Subcutaneous abdominal adipose tissue (tissue), 5 donors: Measurements from ENCODE around the gene GTF3C4.
"Not testable (repeated sequence)": the region's sequence is repeated elsewhere in the genome, so short reads cannot be mapped to it uniquely, and the experiment has no call there.

Source experiments
- H3K27ac ChIP-seq: one replicate; pipeline ENCODE4 v1.7.0; 2013; ENCODE audit warnings: low read depth, mild to moderate bottlenecking, inconsistent platforms, low read length, moderate library complexity
- H3K27me3 ChIP-seq, 5 donors: one replicate each; pipeline ENCODE4 v1.7.0; 2013; ENCODE audit warnings: low read length in 5 of 5, inconsistent platforms in 1 of 5; ENCODE audit not compliant: control insufficient read depth in 5 of 5, insufficient read depth in 4 of 5
- H3K36me3 ChIP-seq, 5 donors: one replicate each; pipeline ENCODE4 v1.7.0; 2013; ENCODE audit warnings: low read length in 5 of 5; ENCODE audit not compliant: control insufficient read depth in 5 of 5, insufficient read depth in 5 of 5
- H3K4me1 ChIP-seq, 5 donors: one replicate each; pipeline ENCODE4 v1.7.0; 2013; ENCODE audit warnings: low read length in 5 of 5, mild to moderate bottlenecking in 3 of 5, moderate library complexity in 1 of 5; ENCODE audit not compliant: control insufficient read depth in 5 of 5, insufficient read depth in 5 of 5
- H3K4me3 ChIP-seq, 5 donors: one replicate each; pipeline ENCODE4 v1.7.0; 2013; ENCODE audit warnings: low read length in 5 of 5, low read depth in 1 of 5
- H3K9ac ChIP-seq, 5 donors: one replicate each; pipeline ENCODE4 v1.7.0; 2013; ENCODE audit warnings: low read length in 5 of 5, mild to moderate bottlenecking in 4 of 5, moderate library complexity in 3 of 5
- H3K9me3 ChIP-seq, 5 donors: one replicate each; pipeline ENCODE4 v1.7.0; 2013; ENCODE audit warnings: low read length in 5 of 5; ENCODE audit not compliant: control insufficient read depth in 5 of 5
- donor health status: healthy.
- donor health status: healthy.
- donor health status: healthy.
- donor health status: healthy.
- donor health status: healthy.

GTF3C4 gene

DNA sequence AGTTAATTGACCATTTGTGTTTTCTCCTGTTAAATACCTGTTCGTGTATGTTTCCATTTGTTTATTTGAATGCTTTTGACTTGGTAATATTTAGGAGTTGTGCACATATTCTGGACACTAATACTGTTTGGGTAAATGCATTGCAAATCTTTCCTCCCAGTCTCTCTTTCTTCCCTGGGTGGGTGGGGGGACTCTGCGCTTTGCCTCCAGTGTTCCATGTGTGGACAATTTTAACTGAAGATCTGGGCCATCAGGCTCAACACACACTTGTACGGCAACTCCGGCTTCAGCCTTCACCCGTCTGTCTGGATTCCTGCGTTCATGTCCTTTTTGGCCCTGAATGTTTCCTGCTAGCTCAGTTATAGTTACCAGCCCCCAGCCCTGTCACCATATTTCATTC is 40.1 kb downstream of the GTF3C4 start:
- H3K27ac ChIP-seq: no peak overlapping the region
- H3K9ac ChIP-seq: no peak overlapping the region
- no peaks in the 10 kb centered on the region for H3K4me1 ChIP-seq
- no peaks in the 10 kb centered on the region for H3K9me3 ChIP-seq
- H3K36me3 ChIP-seq: no peaks in the 10 kb centered on the region
- H3K27me3 ChIP-seq: peaks cover 0 to 10% (median 5%) of the 10 kb centered on the region in 5 donors
- H3K4me3 ChIP-seq: no peak overlapping the region

DNA sequence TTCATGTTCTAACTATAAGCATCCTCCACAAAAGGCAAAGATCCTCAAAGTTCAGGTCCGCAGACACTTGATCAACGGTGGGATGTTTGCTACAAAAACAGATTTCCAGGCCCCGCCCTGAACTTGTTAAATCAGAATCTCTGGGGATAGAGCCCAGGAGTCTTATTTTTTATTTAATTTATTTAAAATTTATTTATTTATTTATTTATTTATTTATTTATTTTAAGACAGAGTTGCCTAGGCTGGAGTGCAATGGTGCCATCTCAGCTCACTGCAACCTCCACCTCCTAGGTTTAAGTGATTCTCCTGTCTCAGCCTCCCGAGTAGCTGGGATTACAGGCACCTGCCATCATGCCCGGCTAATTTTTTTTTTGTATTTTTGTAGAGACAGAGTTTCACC is 40.9 kb downstream of the GTF3C4 start:
- H3K4me1 ChIP-seq, H3K36me3 ChIP-seq, H3K9me3 ChIP-seq, H3K4me3 ChIP-seq, H3K9ac ChIP-seq, H3K27me3 ChIP-seq, H3K27ac ChIP-seq: not testable (repeated sequence)

DNA sequence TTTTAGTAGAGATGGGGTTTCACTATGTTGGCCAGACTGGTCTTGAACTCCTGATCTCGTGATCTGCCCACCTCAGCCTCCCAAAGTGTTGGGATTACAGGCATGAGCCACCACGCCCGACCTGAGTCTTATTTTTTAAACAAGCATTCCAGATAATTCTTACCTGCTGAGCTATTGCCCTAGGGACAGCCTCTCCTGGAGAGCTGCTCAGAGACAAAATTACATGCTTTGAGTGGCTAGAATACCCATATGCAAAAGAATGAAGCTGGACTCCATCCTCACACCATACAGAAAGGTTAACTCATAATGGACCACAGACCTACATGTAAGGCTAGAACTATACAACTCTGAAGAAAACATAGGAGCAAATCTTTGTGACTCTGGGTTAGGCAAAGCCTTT is 41.6 kb downstream of the GTF3C4 start:
- H3K36me3 ChIP-seq: no peaks in the 10 kb centered on the region
- H3K4me3 ChIP-seq: no peak overlapping the region
- H3K9ac ChIP-seq: no peak overlapping the region
- no peaks in the 10 kb centered on the region for H3K4me1 ChIP-seq
- no peak overlapping the region for H3K27ac ChIP-seq
- peaks cover 0 to 7% (median 2%) of the 10 kb centered on the region in 5 donors for H3K27me3 ChIP-seq
- no peaks in the 10 kb centered on the region for H3K9me3 ChIP-seq

DNA sequence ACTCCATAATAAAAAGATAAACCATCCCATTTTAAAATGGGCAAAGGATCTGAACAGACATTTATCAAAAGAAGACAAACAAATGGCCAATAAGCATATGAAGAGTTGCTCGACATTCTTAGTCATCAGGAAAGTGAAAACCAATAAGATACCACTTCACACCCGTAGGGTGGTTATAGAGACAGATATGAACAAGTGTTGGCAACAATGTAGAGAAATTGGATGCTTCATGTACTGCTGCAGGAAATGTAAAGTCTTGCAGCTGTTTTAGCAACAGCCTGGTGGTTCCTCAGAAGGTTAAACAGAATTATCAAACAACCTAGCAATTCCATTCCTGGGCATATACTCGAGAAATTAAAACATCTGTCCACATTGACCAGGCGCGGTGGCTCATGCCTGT is 42.5 kb downstream of the GTF3C4 start:
- Histone ChIP-seq H3K36me3 (no peaks in the 10 kb centered on the region), H3K9me3 (no peaks in the 10 kb centered on the region), H3K9ac (no peak overlapping the region), H3K27me3 (peaks cover 0 to 14% (median 11%) of the 10 kb centered on the region in 5 donors), H3K27ac (no peak overlapping the region), H3K4me1 (no peaks in the 10 kb centered on the region), H3K4me3 (no peak overlapping the region)

DNA sequence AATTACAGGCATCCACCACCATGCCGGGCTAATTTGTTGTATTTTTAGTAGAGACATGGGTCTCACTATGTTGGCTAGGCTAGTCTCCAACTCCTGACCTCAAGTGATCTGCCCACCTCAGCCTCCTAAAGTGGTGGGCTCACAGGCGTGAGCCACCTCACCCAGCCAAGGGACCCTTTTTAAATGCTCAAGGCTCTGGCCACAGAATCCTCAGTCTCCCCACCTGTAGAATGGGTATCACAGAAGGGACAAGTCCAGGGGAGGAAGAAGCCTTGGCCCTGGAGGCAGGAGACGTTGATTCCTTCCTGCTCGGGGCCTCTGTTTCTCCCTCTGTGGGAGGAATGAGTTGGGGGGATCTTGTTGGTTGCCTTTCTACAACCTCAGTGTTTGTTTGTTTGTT is 45.7 kb downstream of the GTF3C4 start:
- H3K4me1 ChIP-seq: no peaks in the 10 kb centered on the region
- H3K27me3 ChIP-seq: peaks cover 0 to 22% (median 15%) of the 10 kb centered on the region in 5 donors
- H3K27ac ChIP-seq: no peak overlapping the region
- no peaks in the 10 kb centered on the region for H3K9me3 ChIP-seq
- H3K9ac ChIP-seq: no peak overlapping the region
- no peaks in the 10 kb centered on the region for H3K36me3 ChIP-seq
- H3K4me3 ChIP-seq: no peak overlapping the region

DNA sequence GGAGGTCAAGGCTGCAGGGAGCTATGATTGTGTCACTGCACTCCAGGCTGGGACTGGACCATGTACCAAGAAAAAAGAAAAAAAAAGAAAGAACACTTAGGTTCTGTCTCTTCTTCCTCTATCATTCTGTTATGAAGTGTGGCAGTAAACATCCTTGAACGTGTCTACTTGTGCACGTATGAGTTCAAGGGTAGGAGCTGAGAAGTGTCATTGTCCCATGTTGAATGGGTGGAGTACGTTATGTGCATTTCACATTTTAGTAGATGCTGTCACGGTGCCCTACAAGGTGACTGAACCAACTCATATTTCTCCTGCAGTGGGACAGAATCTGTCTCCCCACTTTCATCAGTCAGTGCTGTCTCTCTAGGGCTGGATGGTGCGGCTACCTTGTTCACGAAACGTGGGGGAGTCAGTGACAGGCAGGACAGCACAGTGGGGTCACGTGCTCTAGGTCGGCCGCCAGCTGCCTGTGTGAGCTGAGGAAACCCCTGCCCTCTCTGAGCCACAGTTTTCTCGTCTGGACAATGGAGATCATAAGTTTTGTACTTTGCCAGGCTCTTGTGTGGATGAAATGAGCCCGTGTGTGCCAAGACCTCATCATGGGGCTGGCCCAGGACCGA is 47.2 kb downstream of the GTF3C4 start:
- H3K27ac ChIP-seq: no peak overlapping the region
- no peaks in the 10 kb centered on the region for H3K36me3 ChIP-seq
- no peaks in the 10 kb centered on the region for H3K4me1 ChIP-seq
- H3K9me3 ChIP-seq: no peaks in the 10 kb centered on the region
- H3K9ac ChIP-seq: no peak overlapping the region
- no peak overlapping the region for H3K4me3 ChIP-seq
- peaks cover 4 to 27% (median 20%) of the 10 kb centered on the region in 5 donors for H3K27me3 ChIP-seq

DNA sequence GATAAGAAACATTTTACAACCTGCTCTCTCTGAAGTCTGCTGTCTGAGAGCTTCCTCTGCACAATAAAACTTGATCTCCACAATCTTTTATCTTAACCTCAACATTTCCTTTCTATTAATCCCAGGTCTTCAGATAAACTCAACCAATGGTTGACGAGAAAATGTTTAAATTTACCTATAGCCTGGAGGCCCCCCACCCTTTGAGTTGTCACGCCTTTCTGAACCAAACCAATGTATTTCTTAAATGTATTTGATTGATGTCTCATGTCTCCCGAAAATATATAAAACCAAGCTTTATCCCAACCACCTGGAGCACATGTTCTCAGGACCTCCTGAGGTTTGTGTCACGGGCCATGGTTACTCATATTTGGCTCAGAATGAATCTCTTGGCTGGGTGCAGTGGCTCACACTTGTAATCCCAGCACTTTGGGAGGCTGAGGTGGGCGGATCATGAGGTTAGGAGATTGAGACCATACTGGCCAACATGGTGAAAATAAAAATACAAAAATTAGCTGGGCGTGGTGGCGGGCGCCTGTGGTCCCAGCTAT is 48.2 kb downstream of the GTF3C4 start:
- not testable (repeated sequence) for H3K9me3 ChIP-seq, H3K4me3 ChIP-seq, H3K4me1 ChIP-seq, H3K36me3 ChIP-seq, H3K9ac ChIP-seq, H3K27ac ChIP-seq
- H3K27me3 ChIP-seq: peaks cover 8 to 29% (median 20%) of the 10 kb centered on the region in 5 donors

DNA sequence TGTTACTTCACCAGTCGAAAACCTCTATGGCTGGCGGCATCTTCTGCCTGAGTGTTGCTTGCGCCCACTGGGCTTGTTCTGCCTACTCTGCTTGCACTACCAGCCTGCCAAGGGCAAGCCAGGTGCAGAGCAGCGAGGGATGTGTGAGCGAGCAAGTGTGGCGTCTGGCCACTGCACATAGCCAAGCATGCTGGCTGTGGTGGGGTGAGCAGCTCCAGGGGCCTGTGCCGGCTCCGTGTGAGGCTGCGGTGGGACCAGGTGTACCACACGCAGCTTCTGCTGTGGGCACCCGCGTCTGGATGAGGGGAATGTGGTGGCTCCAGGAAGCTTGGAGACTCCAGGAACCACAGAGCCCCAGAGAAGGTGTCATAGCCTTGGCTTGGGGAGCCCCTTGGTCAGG is 51.4 kb downstream of the GTF3C4 start:
- Histone ChIP-seq H3K27ac (no peak overlapping the region), H3K9ac (no peak overlapping the region), H3K4me3 (no peak overlapping the region), H3K4me1 (no peaks in the 10 kb centered on the region), H3K9me3 (no peaks in the 10 kb centered on the region), H3K27me3 (peaks cover 8 to 26% (median 20%) of the 10 kb centered on the region in 5 donors), H3K36me3 (no peaks in the 10 kb centered on the region)

DNA sequence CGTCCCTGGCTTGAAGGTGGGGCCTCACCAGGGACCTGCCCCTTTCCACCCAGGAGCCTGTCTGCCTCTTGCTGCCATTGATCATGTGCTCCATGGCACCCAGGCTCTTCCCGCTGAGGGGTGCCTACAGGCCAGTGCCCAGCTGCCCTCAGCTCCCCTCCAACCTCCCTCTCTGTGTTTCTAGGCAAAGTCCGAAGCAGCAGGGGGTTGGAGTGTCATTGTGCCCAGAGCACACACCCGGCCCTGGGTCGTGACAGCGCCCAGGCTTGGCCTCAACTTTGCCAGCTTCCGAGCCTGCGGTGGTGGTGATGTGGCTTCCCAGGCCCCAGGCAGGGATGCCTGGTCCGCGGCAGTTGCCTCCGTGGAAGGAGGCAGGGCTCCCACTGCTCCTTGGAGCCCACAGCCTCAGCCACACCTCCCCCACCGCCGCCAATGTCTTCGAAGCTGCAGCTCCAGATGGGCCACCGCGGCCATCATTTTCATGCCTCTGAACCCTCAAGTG is 52.4 kb downstream of the GTF3C4 start:
- no peaks in the 10 kb centered on the region for H3K9me3 ChIP-seq
- no peaks in the 10 kb centered on the region for H3K36me3 ChIP-seq
- no peaks in the 10 kb centered on the region for H3K4me1 ChIP-seq
- no peak overlapping the region for H3K27ac ChIP-seq
- H3K4me3 ChIP-seq: no peak overlapping the region
- no peak overlapping the region for H3K9ac ChIP-seq
- peaks cover 8 to 24% (median 18%) of the 10 kb centered on the region in 5 donors for H3K27me3 ChIP-seq

DNA sequence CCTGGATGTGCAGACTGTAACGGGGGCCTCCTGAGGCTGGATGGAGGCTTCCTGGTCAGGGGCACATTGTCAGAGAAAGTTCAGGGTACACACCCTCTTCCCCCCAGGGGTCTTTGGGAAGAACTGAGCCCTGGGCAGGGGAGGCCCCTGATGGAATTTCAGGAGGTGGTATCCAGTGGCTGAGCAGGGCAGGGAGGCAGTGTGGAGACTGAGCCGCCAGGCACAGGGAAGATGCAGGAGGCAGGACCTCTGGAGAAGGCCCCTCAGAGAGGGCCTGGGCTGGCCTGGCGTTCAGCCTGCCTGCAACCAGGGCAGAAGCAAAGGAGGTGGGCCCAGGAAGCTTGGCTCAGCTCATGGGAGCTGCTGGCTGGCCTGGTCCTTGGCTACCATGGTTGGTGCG is 53.5 kb downstream of the GTF3C4 start:
- Histone ChIP-seq H3K27me3 (peaks cover 8 to 26% (median 19%) of the 10 kb centered on the region in 5 donors), H3K36me3 (no peaks in the 10 kb centered on the region), H3K4me3 (no peak overlapping the region), H3K27ac (no peak overlapping the region), H3K4me1 (no peaks in the 10 kb centered on the region), H3K9ac (no peak overlapping the region), H3K9me3 (no peaks in the 10 kb centered on the region)
